ENCODE data around the gene SPATA13. TPM values are rescaled to one million over a fixed set of nuclear protein-coding genes. Genes with fewer than 3 reads are reported as not detected.
A peak's percentile ranks its signal among the peaks of the same experiment; 100 is the strongest.

The SPATA13 gene
- total RNA-seq, 2 donors from 2014 or later, result 19.4 to 24.8 TPM

DNA sequence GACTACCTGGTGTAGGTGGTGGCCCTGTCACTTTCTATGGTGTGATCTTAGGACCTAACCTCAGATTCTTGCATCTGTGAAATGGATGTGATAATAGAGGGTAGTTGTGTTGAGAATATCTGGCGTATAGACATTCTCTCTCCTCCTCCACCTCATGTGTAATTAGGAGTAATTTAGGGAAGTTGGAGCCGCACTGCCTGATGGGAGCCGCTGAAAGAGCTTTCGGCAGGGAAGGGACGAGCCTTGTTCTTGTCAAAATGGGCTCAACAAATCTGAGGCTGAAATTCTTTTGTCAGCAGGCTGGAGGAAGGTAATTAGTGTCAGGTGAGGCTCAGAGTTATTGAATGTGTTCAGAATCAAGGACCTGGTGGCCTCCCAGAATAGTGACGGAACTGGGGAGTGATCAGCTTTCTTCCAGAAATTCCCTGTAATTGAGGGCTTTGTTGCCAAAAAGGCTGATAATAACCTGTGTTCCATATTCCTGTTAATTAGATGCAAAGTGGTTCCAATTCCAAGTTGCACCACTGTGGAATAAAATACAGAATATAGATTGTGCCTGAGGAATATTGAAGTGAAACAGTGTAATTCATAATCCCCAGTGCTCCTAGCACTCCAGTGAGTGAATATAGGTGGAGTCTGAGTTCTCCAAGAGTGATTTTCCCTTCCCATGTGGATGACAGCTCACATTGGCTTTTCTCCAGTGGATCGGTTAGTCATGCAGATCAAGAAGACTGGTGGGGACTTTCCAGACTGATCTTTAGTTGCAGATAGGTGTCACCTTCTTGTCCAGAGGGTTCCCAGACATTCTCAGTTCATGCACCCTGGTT, 47.5 kb downstream of the SPATA13 start:
- H3K4me3 Mint-ChIP-seq, result no peak overlapping the region
- peaks cover 22% of the 10 kb centered on the region for H3K4me1 Mint-ChIP-seq
- Histone ChIP-seq H3K9me3 (ENCODE audit: control insufficient read depth, low read length) (no peaks in the 10 kb centered on the region), H3K27ac (ENCODE audit: low read depth, low read length) (no peak overlapping the region), H3K9ac (ENCODE audit: extremely low read depth, low read length, poor library complexity, severe bottlenecking) (no peak overlapping the region), H3K4me1 (ENCODE audit: control insufficient read depth, insufficient read depth, low read length) (peaks cover 4% of the 10 kb centered on the region), H3K36me3 (ENCODE audit: control insufficient read depth, insufficient read depth, low read length) (no peaks in the 10 kb centered on the region), H3K27me3 (ENCODE audit: control insufficient read depth, insufficient read depth, low read length, poor library complexity, severe bottlenecking) (no peaks in the 10 kb centered on the region), H3K4me3 (ENCODE audit: low read length) (no peak overlapping the region)
- 91 to 96% methylated on average over 2 to 6 of the region's 7 CpGs for WGBS, 2 experiments (ENCODE audit: insufficient coverage in 1 of 2, insufficient read length in 1 of 2)
- no peaks in the 10 kb centered on the region for H3K27me3 Mint-ChIP-seq (ENCODE audit: insufficient read depth)
- DNase-seq, result no peak
- no peak overlapping the region for H3K27ac Mint-ChIP-seq
- TF ChIP-seq, protein P1, sequence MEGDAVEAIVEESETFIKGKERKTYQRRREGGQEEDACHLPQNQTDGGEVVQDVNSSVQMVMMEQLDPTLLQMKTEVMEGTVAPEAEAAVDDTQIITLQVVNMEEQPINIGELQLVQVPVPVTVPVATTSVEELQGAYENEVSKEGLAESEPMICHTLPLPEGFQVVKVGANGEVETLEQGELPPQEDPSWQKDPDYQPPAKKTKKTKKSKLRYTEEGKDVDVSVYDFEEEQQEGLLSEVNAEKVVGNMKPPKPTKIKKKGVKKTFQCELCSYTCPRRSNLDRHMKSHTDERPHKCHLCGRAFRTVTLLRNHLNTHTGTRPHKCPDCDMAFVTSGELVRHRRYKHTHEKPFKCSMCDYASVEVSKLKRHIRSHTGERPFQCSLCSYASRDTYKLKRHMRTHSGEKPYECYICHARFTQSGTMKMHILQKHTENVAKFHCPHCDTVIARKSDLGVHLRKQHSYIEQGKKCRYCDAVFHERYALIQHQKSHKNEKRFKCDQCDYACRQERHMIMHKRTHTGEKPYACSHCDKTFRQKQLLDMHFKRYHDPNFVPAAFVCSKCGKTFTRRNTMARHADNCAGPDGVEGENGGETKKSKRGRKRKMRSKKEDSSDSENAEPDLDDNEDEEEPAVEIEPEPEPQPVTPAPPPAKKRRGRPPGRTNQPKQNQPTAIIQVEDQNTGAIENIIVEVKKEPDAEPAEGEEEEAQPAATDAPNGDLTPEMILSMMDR (conservative IDR thresholded peaks at IDR 0.05), result no peak
- H3K9me3 Mint-ChIP-seq, result no peaks in the 10 kb centered on the region
- H3K36me3 Mint-ChIP-seq (ENCODE audit: low read depth), result no peaks in the 10 kb centered on the region

- no peak for DNase-seq
- Mint-ChIP-seq H3K27ac (no peak overlapping the region), H3K36me3 (ENCODE audit: low read depth) (no peaks in the 10 kb centered on the region), H3K4me1 (peaks cover 13% of the 10 kb centered on the region), H3K4me3 (no peak overlapping the region), H3K9me3 (no peaks in the 10 kb centered on the region), H3K27me3 (ENCODE audit: insufficient read depth) (no peaks in the 10 kb centered on the region)
- H3K27me3 ChIP-seq (ENCODE audit: control insufficient read depth, insufficient read depth, low read length, poor library complexity, severe bottlenecking), result no peaks in the 10 kb centered on the region
- TF ChIP-seq, protein P1 (conservative IDR thresholded peaks at IDR 0.05), result no peak
- no peak overlapping the region for H3K9ac ChIP-seq (ENCODE audit: extremely low read depth, low read length, poor library complexity, severe bottlenecking)
- WGBS, 2 experiments (ENCODE audit: insufficient coverage in 1 of 2, insufficient read length in 1 of 2), result 93 to 100% methylated on average over 3 to 5 of the region's 5 CpGs
- H3K9me3 ChIP-seq (ENCODE audit: control insufficient read depth, low read length), result no peaks in the 10 kb centered on the region
- H3K27ac ChIP-seq (ENCODE audit: low read depth, low read length), result no peak overlapping the region
- H3K4me1 ChIP-seq (ENCODE audit: control insufficient read depth, insufficient read depth, low read length), result peaks cover 4% of the 10 kb centered on the region
- no peaks in the 10 kb centered on the region for H3K36me3 ChIP-seq (ENCODE audit: control insufficient read depth, insufficient read depth, low read length)
- H3K4me3 ChIP-seq (ENCODE audit: low read length), result no peak overlapping the region
Measured at GRCh38 chr13:24209138-24209537, 48.6 kb downstream of the SPATA13 start.

- H3K9ac ChIP-seq (ENCODE audit: extremely low read depth, low read length, poor library complexity, severe bottlenecking), result no peak overlapping the region
- H3K36me3 ChIP-seq (ENCODE audit: control insufficient read depth, insufficient read depth, low read length), result no peaks in the 10 kb centered on the region
- TF ChIP-seq, protein P1 (conservative IDR thresholded peaks at IDR 0.05), result no peak
- H3K9me3 ChIP-seq (ENCODE audit: control insufficient read depth, low read length), result no peaks in the 10 kb centered on the region
- peaks cover 4% of the 10 kb centered on the region for H3K4me1 ChIP-seq (ENCODE audit: control insufficient read depth, insufficient read depth, low read length)
- peaks cover 7% of the 10 kb centered on the region for H3K36me3 Mint-ChIP-seq (ENCODE audit: low read depth)
- no peak for DNase-seq
- H3K4me3 Mint-ChIP-seq, result no peak overlapping the region
- no peaks in the 10 kb centered on the region for H3K27me3 Mint-ChIP-seq (ENCODE audit: insufficient read depth)
- H3K27ac Mint-ChIP-seq, result peak overlapping the region; percentile 52
- no peaks in the 10 kb centered on the region for H3K9me3 Mint-ChIP-seq
- H3K27me3 ChIP-seq (ENCODE audit: control insufficient read depth, insufficient read depth, low read length, poor library complexity, severe bottlenecking), result no peaks in the 10 kb centered on the region
- H3K4me3 ChIP-seq (ENCODE audit: low read length), result no peak overlapping the region
- H3K27ac ChIP-seq (ENCODE audit: low read depth, low read length), result no peak overlapping the region
- WGBS, 2 experiments (ENCODE audit: insufficient coverage in 1 of 2, insufficient read length in 1 of 2), result 89 to 92% methylated on average over 3 to 5 of the region's 5 CpGs
- peaks cover 16% of the 10 kb centered on the region for H3K4me1 Mint-ChIP-seq
Measured at GRCh38 chr13:24212254-24212653, 51.7 kb downstream of the SPATA13 start.

Data from endodermal cell (in vitro differentiated cells).